ENCODE measurements around the gene ACVR1B. TPM values are rescaled to one million over a fixed set of nuclear protein-coding genes. Genes with fewer than 3 reads are reported as not detected.
A peak's percentile ranks its signal among the peaks of the same experiment; 100 is the strongest.

ACVR1B gene
- total and polyA plus RNA-seq, 2 donors (not counting 3 experiments of a cell fraction or from before 2014, with no cell fraction given) = 29.0 to 33.7 TPM

GRCh38 chr12:52006726-52007157 lies 55.2 kb downstream of the ACVR1B start, which contains the start of gene TAMALIN:
Gene TAMALIN, plus strand, starts transcription at chr12:52006946. Its CDS starts 74 bp downstream, at chr12:52007020.
- no peak within 1 kb of the TSS for H2AFZ ChIP-seq (ENCODE audit: low read depth, low read length)
- H3K4me3 ChIP-seq (replicated peaks in 1 of 3; ENCODE audit: insufficient read depth in 1 of 3, low read depth in 1 of 3, low read length in 3 of 3) = peak within 1 kb of the TSS; percentile 72 to 95 (median 83)
- peak; percentile 85 for FAIRE-seq
- BruUV-seq (replicated peaks) = no TSS peak
- CTCF ChIA-PET = interaction anchor here (0.8 to 11.4 kb wide), 4 partner anchors 14 to 76 kb away, joined by 4 to 946 read pairs (median 7); no protein-coding TSS in a partner anchor
- intact Hi-C loops (cut with micrococcal nuclease) = no loop called here
- H3K4me1 ChIP-seq (ENCODE audit: control insufficient read depth, extremely low read depth, insufficient read depth, low read length) = peaks cover 42% of the 10 kb centered on the region
- DNase-seq (ENCODE audit: low read depth, low spot score) = peak; percentile 84
- peak within 1 kb of the TSS; percentile 93 for H3K9ac ChIP-seq (replicated peaks; ENCODE audit: extremely low read depth, insufficient read depth, low read length)
- dilution Hi-C loops (cut with MboI; ENCODE audit: extremely low pct_ligation_motif_present, low sequenced_read_pairs) = no loop called here
- H3K9me3 ChIP-seq (replicated peaks; ENCODE audit: control insufficient read depth, insufficient read depth, low read length) = no peaks in the 10 kb centered on the region
- H3K79me2 ChIP-seq (ENCODE audit: control insufficient read depth, insufficient read depth, low read length) = peaks cover 32% of the 10 kb centered on the region
- H3K27me3 ChIP-seq (ENCODE audit: control insufficient read depth in 2 of 2, insufficient read depth in 2 of 2, low read length in 2 of 2) = no peaks in the 10 kb centered on the region
- no peaks in the 10 kb centered on the region for H4K20me1 ChIP-seq (replicated peaks; ENCODE audit: control insufficient read depth, extremely low read depth, insufficient read depth, low read length)
- peaks cover 11 to 12% of the 10 kb centered on the region in 2 experiments for H3K36me3 ChIP-seq (ENCODE audit: control insufficient read depth in 2 of 2, extremely low read depth in 1 of 2, insufficient read depth in 2 of 2, low read length in 2 of 2)
- POLR2A ChIA-PET = interaction anchor here (0.6 to 5.8 kb wide), 29 partner anchors 9 to 998 kb away, joined by 3 to 221 read pairs (median 4); partner anchors contain the start of genes ANKRD33, ATG101 and NR4A1
- no peaks in the 10 kb centered on the region for H3K9me1 ChIP-seq (replicated peaks; ENCODE audit: control insufficient read depth, extremely low read depth, insufficient read depth, low read length)
- peak within 1 kb of the TSS; percentile 78 for H3K27ac ChIP-seq (ENCODE audit: insufficient read depth, low read depth, low read length)
- TF ChIP-seq POLR2A (IDR thresholded peaks at IDR 0.05; ENCODE audit: low read depth, low read length) = peak; percentile 98
- no peak for TF ChIP-seq GATA2 (IDR thresholded peaks at IDR 0.05; ENCODE audit: insufficient read depth, insufficient read length, low read depth, low read length)
- no peak for TF ChIP-seq MYC (IDR thresholded peaks at IDR 0.05; ENCODE audit: low read depth, low read length)
- TF ChIP-seq EZH2 (IDR thresholded peaks at IDR 0.05; ENCODE audit: borderline replicate concordance, low read depth, low read length, severe bottlenecking) = no peak
- peak; percentile 99 for TF ChIP-seq POLR2AphosphoS5 (IDR thresholded peaks at IDR 0.05; ENCODE audit: insufficient read depth, low read depth, low read length)
- no peak for TF ChIP-seq JUN (IDR thresholded peaks at IDR 0.05; ENCODE audit: borderline replicate concordance, insufficient read depth, insufficient read length, low read depth)
- TF ChIP-seq FOS (IDR thresholded peaks at IDR 0.05; ENCODE audit: borderline replicate concordance, insufficient read depth, low read length) = no peak
- TF ChIP-seq, protein P1, sequence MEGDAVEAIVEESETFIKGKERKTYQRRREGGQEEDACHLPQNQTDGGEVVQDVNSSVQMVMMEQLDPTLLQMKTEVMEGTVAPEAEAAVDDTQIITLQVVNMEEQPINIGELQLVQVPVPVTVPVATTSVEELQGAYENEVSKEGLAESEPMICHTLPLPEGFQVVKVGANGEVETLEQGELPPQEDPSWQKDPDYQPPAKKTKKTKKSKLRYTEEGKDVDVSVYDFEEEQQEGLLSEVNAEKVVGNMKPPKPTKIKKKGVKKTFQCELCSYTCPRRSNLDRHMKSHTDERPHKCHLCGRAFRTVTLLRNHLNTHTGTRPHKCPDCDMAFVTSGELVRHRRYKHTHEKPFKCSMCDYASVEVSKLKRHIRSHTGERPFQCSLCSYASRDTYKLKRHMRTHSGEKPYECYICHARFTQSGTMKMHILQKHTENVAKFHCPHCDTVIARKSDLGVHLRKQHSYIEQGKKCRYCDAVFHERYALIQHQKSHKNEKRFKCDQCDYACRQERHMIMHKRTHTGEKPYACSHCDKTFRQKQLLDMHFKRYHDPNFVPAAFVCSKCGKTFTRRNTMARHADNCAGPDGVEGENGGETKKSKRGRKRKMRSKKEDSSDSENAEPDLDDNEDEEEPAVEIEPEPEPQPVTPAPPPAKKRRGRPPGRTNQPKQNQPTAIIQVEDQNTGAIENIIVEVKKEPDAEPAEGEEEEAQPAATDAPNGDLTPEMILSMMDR (IDR thresholded peaks at IDR 0.05; ENCODE audit: extremely low read depth in 1 of 2, insufficient read depth in 1 of 2, low read depth in 1 of 2, low read length in 2 of 2) = no peak
- H3K4me2 ChIP-seq (ENCODE audit: insufficient read depth, low read length) = peak within 1 kb of the TSS; percentile 68
